C4-2B (cell line): ENCODE measurements around the gene RAD23B.

ENCODE experiments used
- ZFX ChIP-seq: fragments of 450-650 bp; IDR thresholded peaks from 2 replicates; pipeline ENCODE4 v1.6.1; 2017
- TF ChIP-seq, protein P1 (sequence below): fragments of 450-650 bp; conservative IDR thresholded peaks from 2 replicates; pipeline ENCODE4 v1.5.1; 2017; ENCODE audit warnings: mild to moderate bottlenecking

DNA sequence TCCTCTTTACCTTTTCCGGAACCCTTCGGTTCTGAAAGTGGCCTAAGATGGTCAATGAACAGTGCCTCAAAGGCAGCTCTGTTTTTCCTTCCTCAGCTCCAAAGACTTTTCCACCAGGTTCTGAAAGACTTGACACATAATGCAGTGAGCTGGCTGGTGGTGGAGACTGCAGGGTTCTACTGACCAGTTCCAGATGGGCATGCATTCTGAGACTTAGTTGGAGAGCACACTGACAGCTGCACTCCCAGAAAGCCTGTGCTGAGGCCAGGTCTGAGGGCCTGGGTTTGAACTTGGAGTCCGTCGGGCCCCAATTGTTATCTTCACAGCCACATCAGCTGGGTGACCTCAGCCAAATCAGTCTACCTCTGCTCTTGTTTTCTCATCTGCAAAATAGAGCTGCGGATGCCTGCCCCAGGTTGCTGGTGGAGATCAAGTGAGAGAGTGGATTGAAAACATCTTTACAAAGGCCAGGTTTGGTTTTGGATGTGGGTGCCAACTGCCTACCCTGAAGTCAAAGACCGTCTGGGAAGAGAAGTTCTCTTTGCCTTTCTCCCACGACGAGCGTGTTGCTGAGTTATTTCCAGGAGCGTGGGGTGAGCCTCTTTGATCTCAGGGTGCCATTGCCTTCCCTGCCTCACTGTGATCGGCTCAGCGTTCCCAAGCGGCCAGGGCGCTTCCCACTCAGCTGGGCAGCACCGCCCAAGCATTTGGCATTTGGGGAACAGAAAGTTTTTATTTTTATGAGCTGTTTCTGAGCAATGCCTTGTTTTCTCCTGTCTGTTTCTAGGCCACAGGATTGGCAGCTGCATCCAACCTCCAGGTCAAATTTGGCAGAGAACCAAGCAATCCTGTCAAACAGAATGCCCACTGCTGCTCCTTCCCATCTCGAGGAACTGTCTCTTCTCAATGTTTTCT, 54.9 kb downstream of the RAD23B start:
- TF ChIP-seq, protein P1, sequence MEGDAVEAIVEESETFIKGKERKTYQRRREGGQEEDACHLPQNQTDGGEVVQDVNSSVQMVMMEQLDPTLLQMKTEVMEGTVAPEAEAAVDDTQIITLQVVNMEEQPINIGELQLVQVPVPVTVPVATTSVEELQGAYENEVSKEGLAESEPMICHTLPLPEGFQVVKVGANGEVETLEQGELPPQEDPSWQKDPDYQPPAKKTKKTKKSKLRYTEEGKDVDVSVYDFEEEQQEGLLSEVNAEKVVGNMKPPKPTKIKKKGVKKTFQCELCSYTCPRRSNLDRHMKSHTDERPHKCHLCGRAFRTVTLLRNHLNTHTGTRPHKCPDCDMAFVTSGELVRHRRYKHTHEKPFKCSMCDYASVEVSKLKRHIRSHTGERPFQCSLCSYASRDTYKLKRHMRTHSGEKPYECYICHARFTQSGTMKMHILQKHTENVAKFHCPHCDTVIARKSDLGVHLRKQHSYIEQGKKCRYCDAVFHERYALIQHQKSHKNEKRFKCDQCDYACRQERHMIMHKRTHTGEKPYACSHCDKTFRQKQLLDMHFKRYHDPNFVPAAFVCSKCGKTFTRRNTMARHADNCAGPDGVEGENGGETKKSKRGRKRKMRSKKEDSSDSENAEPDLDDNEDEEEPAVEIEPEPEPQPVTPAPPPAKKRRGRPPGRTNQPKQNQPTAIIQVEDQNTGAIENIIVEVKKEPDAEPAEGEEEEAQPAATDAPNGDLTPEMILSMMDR = no peak
- no peak for TF ChIP-seq ZFX
